HepG2 (cell line): ENCODE results near the gene TMEM117. TPM values are rescaled to one million over a fixed set of nuclear protein-coding genes. Genes with fewer than 3 reads are reported as not detected.

Experiments
- ATAC-seq: fragments of 200-7000 bp; cut with Tn5 transposase; 3 replicates; pipeline ENCODE4 v1.9.1; 2020; ENCODE audit warnings: mild to moderate bottlenecking, moderate library complexity
- BruUV-seq: library from RNA; stranded (reverse); fragments of 400-500 nt; replicated peaks from 2 replicates; lab custom pipeline; 2021; lab: Mats Ljungman, UMichigan
- CTCF ChIA-PET: fragments of 300-600 bp; formaldehyde crosslinking; extraction: SDS; loops from one replicate; lab custom pipeline; 2021; ENCODE audit warnings: low total read pairs, inconsistent platforms, low intra/inter-chr PET ratio; lab: Yijun Ruan, JAX
- POLR2A ChIA-PET: fragments of 350-600 bp; sonication (Branson Sonifier 250); formaldehyde crosslinking; loops from one replicate; lab custom pipeline; 2020; ENCODE audit warnings: antibody characterized with exemption, inconsistent platforms; lab: Yijun Ruan, JAX
- DNase-seq: peaks from one replicate; pipeline ENCODE4 v3.0.0-alpha.2; 2015; ENCODE audit warnings: low spot score
- FAIRE-seq: peaks from 3 replicates; lab custom pipeline; 2011; peaks lifted over from hg19 to GRCh38; lab: Jason Lieb, UNC
- H2AFZ ChIP-seq: one replicate; pipeline ENCODE4 v1.6.1; 2011; ENCODE audit warnings: low read length, inconsistent platforms
- H3K27ac ChIP-seq: fragments of 300-600 bp; 3 replicates; pipeline ENCODE4 v1.8.0; 2011; ENCODE audit warnings: mixed run types, mild to moderate bottlenecking, mixed read lengths, low read length, inconsistent platforms; ENCODE audit not compliant: insufficient read depth; ENCODE audit errors: extremely low read length
- H3K27me3 ChIP-seq, 2 experiments: fragments of 200-600 bp in 1 of 2; 2 replicates in 1 of 2; 3 replicates in 1 of 2; pipeline versions ENCODE4 v1.6.0 to v1.8.0; 2011; ENCODE audit warnings: low read length in 2 of 2, mild to moderate bottlenecking in 2 of 2, moderate library complexity in 2 of 2, inconsistent platforms in 1 of 2; ENCODE audit not compliant: insufficient read depth in 2 of 2, control insufficient read depth in 1 of 2
- H3K36me3 ChIP-seq, 2 experiments: fragments of 200-600 bp in 1 of 2; replicated peaks in 1 of 2; 2 replicates in 1 of 2; 3 replicates in 1 of 2; pipeline versions ENCODE4 v1.5.1 to v1.8.0; 2011; ENCODE audit warnings: low read length in 2 of 2, inconsistent platforms in 1 of 2; ENCODE audit not compliant: insufficient read depth in 2 of 2, control insufficient read depth in 1 of 2
- H3K4me1 ChIP-seq: 2 replicates; pipeline ENCODE4 v1.5.1; 2012; ENCODE audit warnings: low read length, inconsistent platforms; ENCODE audit not compliant: insufficient read depth
- H3K4me2 ChIP-seq: 2 replicates; pipeline ENCODE4 v1.6.0; 2011; ENCODE audit warnings: low read depth, low read length, inconsistent platforms
- H3K4me3 ChIP-seq, 3 experiments: fragments of 200-600 bp in 1 of 3; sonication (generic), shearing (Covaris generic) in 1 of 3; replicated peaks in 1 of 3; 2 replicates each; pipeline ENCODE4 v1.5.1; 2011 to 2016; ENCODE audit warnings: low read length in 3 of 3, inconsistent platforms in 2 of 3, low read depth in 2 of 3, mild to moderate bottlenecking in 2 of 3, control low read depth in 1 of 3, mixed read lengths in 1 of 3; ENCODE audit not compliant: insufficient read depth in 1 of 3
- H3K79me2 ChIP-seq: one replicate; pipeline ENCODE4 v1.6.1; 2011; ENCODE audit warnings: low read length, inconsistent platforms; ENCODE audit not compliant: insufficient read depth
- H3K9ac ChIP-seq: 2 replicates; pipeline ENCODE4 v1.6.0; 2011; ENCODE audit warnings: mild to moderate bottlenecking, low read depth, low read length, inconsistent platforms; ENCODE audit not compliant: insufficient read depth
- H3K9me3 ChIP-seq: 2 replicates; pipeline ENCODE4 v1.5.1; 2012; ENCODE audit warnings: mild to moderate bottlenecking, low read length
- H4K20me1 ChIP-seq: 2 replicates; pipeline ENCODE4 v1.6.0; 2011; ENCODE audit warnings: inconsistent platforms, mild to moderate bottlenecking, low read length, moderate library complexity; ENCODE audit not compliant: insufficient read depth
- GATAD2A ChIP-seq: IDR thresholded peaks from 2 replicates; pipeline ENCODE4 v1.6.1; 2016
- HOXA7 ChIP-seq: sonication (generic); formaldehyde crosslinking; IDR thresholded peaks from 2 replicates; pipeline ENCODE4 v1.8.1; 2022; ENCODE audit warnings: mild to moderate bottlenecking, missing genetic modification reagents, moderate library complexity
- KLF9 ChIP-seq: IDR thresholded peaks from 2 replicates; pipeline ENCODE4 v1.6.1; 2016; ENCODE audit warnings: low read depth
- MAZ ChIP-seq, 2 experiments: sonication (generic) in 1 of 2; formaldehyde crosslinking in 1 of 2; IDR thresholded peaks; 2 replicates each; pipeline versions ENCODE4 v1.5.0 to v1.6.1; 2012 to 2020; ENCODE audit warnings: low read depth in 2 of 2, mild to moderate bottlenecking in 2 of 2, borderline replicate concordance in 1 of 2, improper control_type of control experiment in 1 of 2, low read length in 1 of 2, missing genetic modification reagents in 1 of 2, moderate library complexity in 1 of 2
- MIER2 ChIP-seq: IDR thresholded peaks from 2 replicates; pipeline ENCODE4 v1.6.1; 2016; ENCODE audit warnings: missing biosample characterization, missing genetic modification reagents
- MXI1 ChIP-seq: IDR thresholded peaks from 3 replicates; pipeline ENCODE4 v1.6.1; 2012; ENCODE audit warnings: low read depth, low read length, inconsistent platforms, borderline replicate concordance
- NFYB ChIP-seq: sonication (generic); formaldehyde crosslinking; IDR thresholded peaks from 2 replicates; pipeline ENCODE4 v1.4.0; 2020; ENCODE audit warnings: missing genetic modification reagents
- NR2F1 ChIP-seq, 2 experiments: fragments of 450-650 bp in 1 of 2; formaldehyde crosslinking in 1 of 2; IDR thresholded peaks; 2 replicates each; pipeline versions ENCODE4 v1.5.0 to v1.6.1; 2016 to 2020; ENCODE audit warnings: mild to moderate bottlenecking in 1 of 2, missing compliant biosample characterization in 1 of 2, missing genetic modification reagents in 1 of 2, moderate library complexity in 1 of 2
- SMC3 ChIP-seq: IDR thresholded peaks from 2 replicates; pipeline ENCODE4 v1.6.1; 2011; ENCODE audit warnings: low read length, improper control_type of control experiment
- SNAPC2 ChIP-seq: sonication (generic); formaldehyde crosslinking; IDR thresholded peaks from 2 replicates; pipeline ENCODE4 v1.8.1; 2022; ENCODE audit warnings: mild to moderate bottlenecking, missing genetic modification reagents
- ZEB1 ChIP-seq: IDR thresholded peaks from 2 replicates; pipeline ENCODE4 v1.6.1; 2012; ENCODE audit warnings: mild to moderate bottlenecking, low read depth, inconsistent platforms; ENCODE audit not compliant: insufficient replicate concordance
- ZFP41 ChIP-seq: sonication (generic); formaldehyde crosslinking; IDR thresholded peaks from 2 replicates; pipeline ENCODE4 v1.4.0; 2020; ENCODE audit warnings: mild to moderate bottlenecking, missing genetic modification reagents, borderline replicate concordance
- ZFP62 ChIP-seq: sonication (generic); formaldehyde crosslinking; IDR thresholded peaks from 2 replicates; pipeline ENCODE4 v1.4.0; 2020; ENCODE audit warnings: missing genetic modification reagents
- ZNF557 ChIP-seq: sonication (generic); formaldehyde crosslinking; IDR thresholded peaks from 2 replicates; pipeline ENCODE4 v1.4.0; 2020; ENCODE audit warnings: missing genetic modification reagents
- ZNF83 ChIP-seq: sonication (generic); formaldehyde crosslinking; IDR thresholded peaks from 2 replicates; pipeline ENCODE4 v1.4.0; 2020; ENCODE audit warnings: missing genetic modification reagents, mild to moderate bottlenecking, borderline replicate concordance
- WGBS: methylation state at CpG from one replicate; pipeline ENCODE4 v1.1.6; 2017; ENCODE audit warnings: low lambda C conversion rate; 5-methylcytosine and 5-hydroxymethylcytosine counted together
- in situ Hi-C: cut with HindIII; loops from 2 replicates; pipeline ENCODE4 v1.10.0; 2017; ENCODE audit warnings: low pct_unique_long_range_greater_than_20kb; ENCODE audit not compliant: extremely low pct_ligation_motif_present
- intact Hi-C: fragments of 100-400 bp; cut with micrococcal nuclease; formaldehyde crosslinking; loops from one replicate; pipeline ENCODE4 v1.10.0; 2022; ENCODE audit not compliant: unreplicated experiment
- polyA plus RNA-seq, 8 experiments: library from polyadenylated mRNA; depleted of rRNA in 3 of 8; stranded (reverse) in 7 of 8; unstranded in 1 of 8; fragments of >200 nt; fragmentation: Illumina TruSeq in 4 of 8; extraction: Trizol in 4 of 8; gene quantifications; 2 replicates each; pipeline versions ENCODE4 v1.2.1 to v1.2.3, GENCODE V29; 2011 to 2016; ENCODE audit warnings: low read depth in 4 of 8, missing spikeins in 1 of 8, mixed read lengths in 1 of 8; ENCODE audit not compliant: insufficient read depth in 1 of 8
- total RNA-seq, 5 experiments: library from RNA; depleted of rRNA; stranded (reverse); fragments of >200 nt; fragmentation: Illumina TruSeq; extraction: Trizol; gene quantifications; 2 replicates each; pipeline ENCODE4 v1.2.3, GENCODE V29; 2016; ENCODE audit warnings: low read depth in 1 of 5
- TF ChIP-seq, protein P1 (sequence below): sonication (generic); formaldehyde crosslinking; IDR thresholded peaks from 2 replicates; pipeline ENCODE4 v1.5.0; 2020; ENCODE audit warnings: missing genetic modification reagents, mild to moderate bottlenecking, borderline replicate concordance
- TF ChIP-seq, protein P2 (sequence below): IDR thresholded peaks from 2 replicates; pipeline ENCODE4 v1.6.1; 2016; ENCODE audit warnings: missing biosample characterization, missing genetic modification reagents, low read depth

The TMEM117 gene
- total and polyA plus RNA-seq, 2 of the 13 experiments (the other 11 are each of a cell fraction or from before 2014, with no cell fraction given) = 2.8 to 8.5 TPM

DNA sequence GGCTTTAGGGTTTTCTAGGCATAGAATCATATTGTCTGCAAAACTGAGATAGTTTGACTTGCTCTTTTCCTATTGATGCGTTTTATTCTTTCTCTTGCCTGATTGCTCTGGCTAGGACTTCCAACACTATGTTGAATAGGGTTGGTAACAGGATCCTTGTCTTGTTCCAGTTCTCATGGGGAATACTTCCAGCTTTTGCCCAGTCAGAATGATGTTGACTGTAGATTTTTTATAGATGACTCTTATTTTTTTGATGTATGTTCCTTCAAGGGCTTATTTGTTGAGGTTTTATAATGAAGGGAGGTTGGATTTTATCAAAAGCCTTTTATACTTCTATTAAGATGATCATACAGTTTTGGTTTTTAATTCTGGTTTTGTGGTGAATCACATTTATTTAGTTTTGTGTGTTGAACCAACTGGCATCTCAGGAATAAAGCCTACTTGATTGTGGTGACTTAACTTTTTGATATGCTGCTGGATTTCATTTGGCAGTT is 478.2 kb downstream of the TMEM117 start:
- no peak for ATAC-seq
- H3K4me1 ChIP-seq = peaks cover 11% of the 10 kb centered on the region

More for the DNA sequence above, 478.2 kb downstream of the TMEM117 start:
- no peaks in the 10 kb centered on the region for H3K27me3 ChIP-seq
- intact Hi-C loops (no loop called here), in situ Hi-C loops (no loop called here)
- H2AFZ ChIP-seq = no peak overlapping the region
- ChIA-PET POLR2A (no interaction called here), CTCF (no interaction called here)
- no peaks in the 10 kb centered on the region for H3K79me2 ChIP-seq
- DNase-seq (no peak), FAIRE-seq (no peak)
- H3K27ac ChIP-seq = no peak overlapping the region
- no peak overlapping the region for H3K4me3 ChIP-seq
- BruUV-seq = no TSS peak
- TF ChIP-seq ZNF557 (no peak), NR2F1 (CRISPR knock-in tag; IDR thresholded peaks at IDR 0.05) (no peak), NFYB (CRISPR knock-in tag) (no peak), GATAD2A (CRISPR knock-in tag) (no peak), SNAPC2 (no peak), KLF9 (no peak), ZFP62 (no peak), MIER2 (CRISPR knock-in tag) (no peak), ZNF83 (no peak), ZEB1 (no peak), HOXA7 (CRISPR knock-in tag) (no peak), MAZ (IDR thresholded peaks at IDR 0.05; ENCODE audit: borderline replicate concordance, low read depth, low read length) (no peak), MAZ (CRISPR knock-in tag; IDR thresholded peaks at IDR 0.05; ENCODE audit: low read depth) (no peak), MXI1 (no peak), SMC3 (no peak), ZFP41 (no peak)
- TF ChIP-seq, protein P1, sequence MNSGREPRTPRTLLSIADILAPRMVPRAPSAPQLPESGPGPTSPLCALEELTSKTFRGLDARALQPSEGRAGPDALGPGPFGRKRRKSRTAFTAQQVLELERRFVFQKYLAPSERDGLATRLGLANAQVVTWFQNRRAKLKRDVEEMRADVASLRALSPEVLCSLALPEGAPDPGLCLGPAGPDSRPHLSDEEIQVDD (CRISPR knock-in tag) = no peak
- TF ChIP-seq, protein P2, sequence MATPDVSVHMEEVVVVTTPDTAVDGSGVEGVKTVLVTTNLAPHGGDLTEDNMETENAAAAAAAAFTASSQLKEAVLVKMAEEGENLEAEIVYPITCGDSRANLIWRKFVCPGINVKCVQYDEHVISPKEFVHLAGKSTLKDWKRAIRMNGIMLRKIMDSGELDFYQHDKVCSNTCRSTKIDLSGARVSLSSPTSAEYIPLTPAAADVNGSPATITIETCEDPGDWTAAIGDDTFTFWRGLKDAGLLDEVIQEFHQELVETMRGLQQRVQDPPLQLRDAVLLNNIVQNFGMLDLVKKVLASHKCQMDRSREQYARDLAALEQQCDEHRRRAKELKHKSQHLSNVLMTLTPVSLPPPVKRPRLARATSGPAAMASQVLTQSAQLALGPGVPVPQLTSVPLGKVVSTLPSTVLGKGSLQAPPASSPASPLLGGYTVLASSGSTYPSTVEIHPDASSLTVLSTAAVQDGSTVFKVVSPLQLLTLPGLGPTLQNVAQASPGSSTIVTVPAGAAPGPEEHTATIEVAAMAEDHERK = no peak
- H3K9ac ChIP-seq = no peak overlapping the region
- 97% methylated on average over 1 of the region's 1 CpG for WGBS
- no peaks in the 10 kb centered on the region for H4K20me1 ChIP-seq
- no peak overlapping the region for H3K4me2 ChIP-seq
- no peaks in the 10 kb centered on the region for H3K36me3 ChIP-seq
- H3K9me3 ChIP-seq = no peaks in the 10 kb centered on the region
